Gastroesophageal sphincter (tissue), 3 donors: ENCODE results near the gene CACNA1C.

Experiments used
- EP300 ChIP-seq: sonication (generic); formaldehyde crosslinking; IDR thresholded peaks from one replicate; pipeline ENCODE4 v1.6.1; 2017; ENCODE audit warnings: antibody characterized with exemption, mild to moderate bottlenecking
- POLR2A ChIP-seq, 2 donors: fragments of 450-650 bp; IDR thresholded peaks; one replicate each; pipeline ENCODE4 v1.6.1; 2017; ENCODE audit warnings: antibody characterized with exemption in 2 of 2, mild to moderate bottlenecking in 2 of 2, moderate library complexity in 1 of 2
- POLR2AphosphoS5 ChIP-seq: sonication (generic); formaldehyde crosslinking; IDR thresholded peaks from one replicate; pipeline ENCODE4 v1.6.1; 2017; ENCODE audit warnings: antibody characterized with exemption
- TF ChIP-seq, protein P1 (sequence below), 4 experiments: fragments of 200-600 bp in 2 of 4; fragments of 450-650 bp in 2 of 4; sonication (generic) in 1 of 4; IDR thresholded peaks; one replicate each; pipeline ENCODE4 v1.5.1; 2017 to 2019; ENCODE audit warnings: antibody characterized with exemption in 4 of 4, mild to moderate bottlenecking in 2 of 4, moderate library complexity in 2 of 4

DNA sequence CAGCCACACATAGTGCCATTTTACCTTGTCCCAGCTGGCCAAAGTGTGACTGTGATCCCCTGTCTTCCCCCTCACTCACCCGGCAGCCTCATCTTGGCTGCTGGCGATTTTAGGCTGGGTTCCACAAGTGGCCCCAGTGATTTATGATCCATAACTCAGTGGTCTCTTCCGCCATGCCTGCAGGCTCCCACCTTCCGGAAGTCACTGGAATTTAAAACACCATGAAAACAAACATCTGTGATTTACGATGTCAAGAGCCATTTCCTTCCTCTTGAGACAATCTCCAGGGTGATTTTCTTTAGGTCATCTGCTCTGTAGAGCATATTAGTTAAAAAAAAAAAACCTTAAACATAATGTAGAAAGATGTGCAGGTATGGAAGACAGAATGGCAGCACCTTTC lies 282.3 kb downstream of the CACNA1C start:
- TF ChIP-seq, protein P1, sequence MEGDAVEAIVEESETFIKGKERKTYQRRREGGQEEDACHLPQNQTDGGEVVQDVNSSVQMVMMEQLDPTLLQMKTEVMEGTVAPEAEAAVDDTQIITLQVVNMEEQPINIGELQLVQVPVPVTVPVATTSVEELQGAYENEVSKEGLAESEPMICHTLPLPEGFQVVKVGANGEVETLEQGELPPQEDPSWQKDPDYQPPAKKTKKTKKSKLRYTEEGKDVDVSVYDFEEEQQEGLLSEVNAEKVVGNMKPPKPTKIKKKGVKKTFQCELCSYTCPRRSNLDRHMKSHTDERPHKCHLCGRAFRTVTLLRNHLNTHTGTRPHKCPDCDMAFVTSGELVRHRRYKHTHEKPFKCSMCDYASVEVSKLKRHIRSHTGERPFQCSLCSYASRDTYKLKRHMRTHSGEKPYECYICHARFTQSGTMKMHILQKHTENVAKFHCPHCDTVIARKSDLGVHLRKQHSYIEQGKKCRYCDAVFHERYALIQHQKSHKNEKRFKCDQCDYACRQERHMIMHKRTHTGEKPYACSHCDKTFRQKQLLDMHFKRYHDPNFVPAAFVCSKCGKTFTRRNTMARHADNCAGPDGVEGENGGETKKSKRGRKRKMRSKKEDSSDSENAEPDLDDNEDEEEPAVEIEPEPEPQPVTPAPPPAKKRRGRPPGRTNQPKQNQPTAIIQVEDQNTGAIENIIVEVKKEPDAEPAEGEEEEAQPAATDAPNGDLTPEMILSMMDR (IDR thresholded peaks at IDR 0.05): no peak
- no peak for TF ChIP-seq POLR2AphosphoS5
- TF ChIP-seq POLR2A (IDR thresholded peaks at IDR 0.05): no peak
- TF ChIP-seq EP300: no peak
